Mucosa of stomach (tissue), 1 donor: Measurements from ENCODE around the gene UNC5B.

ENCODE experiments used
- H3K27me3 ChIP-seq: one replicate; pipeline ENCODE4 v1.7.0; 2013; ENCODE audit warnings: mild to moderate bottlenecking, low read length; ENCODE audit not compliant: control insufficient read depth, insufficient read depth
- H3K36me3 ChIP-seq: one replicate; pipeline ENCODE4 v1.7.0; 2013; ENCODE audit warnings: low read length; ENCODE audit not compliant: control insufficient read depth, insufficient read depth
- H3K4me1 ChIP-seq: one replicate; pipeline ENCODE4 v1.7.0; 2013; ENCODE audit warnings: mild to moderate bottlenecking, low read length; ENCODE audit not compliant: control insufficient read depth, insufficient read depth
- H3K4me3 ChIP-seq: one replicate; pipeline ENCODE4 v1.7.0; 2013; ENCODE audit warnings: low read length
- H3K9ac ChIP-seq: one replicate; pipeline ENCODE4 v1.7.0; 2013; ENCODE audit warnings: mild to moderate bottlenecking, low read length, moderate library complexity
- H3K9me3 ChIP-seq: one replicate; pipeline ENCODE4 v1.7.0; 2013; ENCODE audit warnings: mild to moderate bottlenecking, low read length, moderate library complexity; ENCODE audit not compliant: control insufficient read depth
- donor health status: Pancreatic carcinoma.

UNC5B gene

DNA sequence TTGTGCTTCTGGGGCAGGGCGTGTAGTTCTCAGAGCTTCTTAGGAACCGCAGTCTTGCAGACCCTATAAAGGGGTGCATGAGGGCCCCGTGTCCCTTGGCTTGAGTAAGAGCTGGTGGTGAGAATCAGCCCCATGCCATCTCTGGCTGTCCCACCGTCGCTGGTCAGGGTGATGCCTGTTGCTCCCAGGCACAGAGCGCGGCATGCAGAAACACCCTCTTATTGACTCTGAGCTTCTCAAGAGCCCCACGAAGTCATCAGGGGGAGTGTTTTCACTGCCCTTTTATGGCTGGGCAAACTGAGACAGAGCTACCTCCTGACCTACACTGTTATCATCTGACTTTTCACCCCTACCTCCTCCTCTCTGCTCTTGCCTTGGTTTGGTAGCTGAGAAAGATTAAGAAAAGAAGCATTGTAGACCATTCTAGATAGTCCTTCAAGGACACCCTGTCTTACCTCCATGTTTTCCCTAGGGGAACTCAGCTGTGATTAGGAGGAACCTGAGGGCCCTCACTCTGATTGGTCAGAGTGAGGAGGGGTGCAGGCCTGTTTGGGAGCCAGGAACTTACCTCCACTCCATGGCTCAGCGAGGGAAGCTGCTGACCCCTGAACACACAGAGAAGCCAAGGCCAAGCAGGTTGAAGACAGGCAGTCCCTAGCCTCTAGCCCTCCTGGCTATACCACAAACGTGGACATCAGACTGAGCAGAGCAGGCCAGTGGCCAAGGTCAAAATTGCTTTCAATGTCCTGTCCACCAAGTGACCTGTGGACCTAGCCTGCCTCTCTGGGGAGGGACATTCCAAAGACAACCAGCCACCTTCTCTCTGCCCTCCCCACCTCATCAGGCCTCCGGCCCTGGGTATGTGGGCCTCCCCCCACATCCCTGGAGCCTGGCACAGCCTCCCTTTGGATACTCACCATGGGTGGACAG is 17.6 kb downstream of the UNC5B start:
- Histone ChIP-seq H3K4me3 (no peak overlapping the region), H3K36me3 (no peaks in the 10 kb centered on the region), H3K27me3 (no peaks in the 10 kb centered on the region), H3K4me1 (peaks cover 55% of the 10 kb centered on the region), H3K9me3 (no peaks in the 10 kb centered on the region), H3K9ac (no peak overlapping the region)

DNA sequence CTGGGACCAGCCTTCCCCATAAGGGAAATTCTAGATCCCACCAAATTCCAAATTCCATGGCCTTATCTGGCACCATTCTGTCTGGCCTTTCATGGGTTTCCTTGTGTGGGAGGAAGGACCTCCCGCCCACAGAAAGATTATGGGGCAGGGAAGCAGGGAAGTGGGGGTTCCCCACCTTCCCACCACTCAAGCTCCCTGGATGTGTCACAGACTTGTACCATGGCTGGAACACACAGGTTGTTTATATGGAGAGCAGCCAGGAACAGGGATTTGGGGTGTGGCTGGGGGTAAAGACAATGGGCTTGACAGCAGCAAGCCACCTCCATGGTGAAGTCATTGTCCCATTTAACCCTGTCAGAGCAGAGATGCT is 18.3 kb downstream of the UNC5B start:
- Histone ChIP-seq H3K9ac (no peak overlapping the region), H3K4me1 (peaks cover 62% of the 10 kb centered on the region), H3K9me3 (no peaks in the 10 kb centered on the region), H3K36me3 (no peaks in the 10 kb centered on the region), H3K27me3 (no peaks in the 10 kb centered on the region), H3K4me3 (no peak overlapping the region)

DNA sequence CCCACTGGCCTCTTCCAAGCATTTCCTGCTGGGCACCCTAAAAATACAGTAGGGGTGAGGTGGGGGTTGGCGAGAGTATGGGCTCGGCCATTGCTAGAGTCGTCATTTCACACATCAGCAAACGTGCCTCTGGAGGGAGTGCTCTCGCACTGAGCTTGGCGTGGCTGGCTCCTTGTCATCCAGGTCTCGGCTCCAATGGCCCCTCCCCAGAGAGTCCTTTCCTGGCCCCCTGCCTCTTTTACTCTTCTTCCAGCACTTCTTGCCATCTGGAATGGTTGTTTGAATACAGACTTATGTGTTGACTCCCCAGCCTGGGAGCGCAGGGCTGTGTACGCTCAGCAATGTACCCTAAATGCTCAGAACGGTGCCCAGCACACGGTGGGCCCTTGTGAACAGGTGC is 18.8 kb downstream of the UNC5B start:
- H3K27me3 ChIP-seq = no peaks in the 10 kb centered on the region
- H3K4me1 ChIP-seq = peaks cover 67% of the 10 kb centered on the region
- H3K9me3 ChIP-seq = no peaks in the 10 kb centered on the region
- H3K36me3 ChIP-seq = no peaks in the 10 kb centered on the region
- H3K4me3 ChIP-seq = no peak overlapping the region
- H3K9ac ChIP-seq = no peak overlapping the region

DNA sequence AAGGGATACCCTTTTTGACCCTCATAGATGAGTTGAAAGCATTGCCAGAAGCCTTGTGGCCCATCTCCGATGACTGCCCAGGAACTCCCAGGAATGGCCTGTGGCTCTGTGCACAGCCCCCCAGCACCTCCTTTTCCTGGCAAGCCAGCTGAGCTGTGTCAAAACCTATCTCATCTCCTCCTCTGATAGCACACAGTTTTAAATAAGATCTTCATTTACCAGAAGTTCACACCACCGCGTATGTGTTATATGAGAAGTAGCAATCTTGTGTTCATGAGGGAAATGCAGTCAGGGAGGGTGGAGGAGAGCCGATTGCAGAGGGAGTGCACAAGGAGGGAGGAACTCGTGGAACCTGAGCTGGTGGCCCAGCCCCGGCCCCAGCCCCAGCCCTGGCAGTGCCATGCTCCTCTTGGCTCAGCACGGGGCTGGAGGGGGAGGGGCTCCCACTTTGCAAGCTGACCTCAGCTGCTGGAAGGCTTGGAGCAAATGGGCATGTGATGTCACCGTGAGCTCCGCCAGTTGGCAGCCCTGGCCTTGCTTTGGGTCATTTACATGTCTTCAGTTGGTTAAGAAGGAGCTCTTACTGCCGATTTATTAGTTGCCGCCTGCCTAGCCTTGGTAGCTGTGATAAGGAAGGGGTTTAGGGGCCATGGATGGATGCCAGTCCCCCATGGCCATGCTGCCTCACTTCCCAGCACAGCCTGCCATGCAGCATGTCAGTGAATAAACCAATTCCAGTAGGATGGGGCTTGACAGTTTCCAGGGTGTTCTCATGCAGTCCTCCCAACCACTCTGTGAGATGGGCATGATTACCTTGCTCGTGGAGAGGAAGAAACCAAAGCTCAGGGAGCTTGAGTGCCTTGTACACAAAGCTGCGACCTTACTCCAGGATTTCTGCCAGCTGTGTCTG is 20.0 kb downstream of the UNC5B start:
- no peaks in the 10 kb centered on the region for H3K9me3 ChIP-seq
- no peak overlapping the region for H3K4me3 ChIP-seq
- no peak overlapping the region for H3K9ac ChIP-seq
- no peaks in the 10 kb centered on the region for H3K27me3 ChIP-seq
- H3K4me1 ChIP-seq = peaks cover 67% of the 10 kb centered on the region
- H3K36me3 ChIP-seq = no peaks in the 10 kb centered on the region

DNA sequence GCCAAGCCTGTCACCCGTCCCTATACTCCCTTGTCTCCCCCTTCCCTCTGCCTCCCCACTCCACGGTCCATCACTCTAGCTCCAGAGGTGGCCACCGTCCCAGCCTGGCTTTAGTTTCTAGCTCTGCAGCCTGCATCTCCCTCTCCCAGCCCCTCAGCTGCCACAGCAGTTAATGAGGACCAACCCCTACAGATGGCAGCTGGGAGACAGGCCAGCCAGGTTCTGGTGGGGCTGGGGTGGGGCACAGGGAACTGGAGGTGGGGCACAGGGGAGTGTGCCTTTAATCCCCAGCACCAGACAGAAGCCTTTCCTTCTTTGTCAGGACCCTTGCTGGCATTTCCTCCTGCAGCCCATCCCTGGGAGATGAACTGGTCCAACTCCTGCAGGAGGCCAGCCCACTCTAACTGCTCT is 21.1 kb downstream of the UNC5B start:
- Histone ChIP-seq H3K9ac (no peak overlapping the region), H3K4me3 (no peak overlapping the region), H3K4me1 (peaks cover 67% of the 10 kb centered on the region), H3K36me3 (no peaks in the 10 kb centered on the region), H3K27me3 (no peaks in the 10 kb centered on the region), H3K9me3 (no peaks in the 10 kb centered on the region)

DNA sequence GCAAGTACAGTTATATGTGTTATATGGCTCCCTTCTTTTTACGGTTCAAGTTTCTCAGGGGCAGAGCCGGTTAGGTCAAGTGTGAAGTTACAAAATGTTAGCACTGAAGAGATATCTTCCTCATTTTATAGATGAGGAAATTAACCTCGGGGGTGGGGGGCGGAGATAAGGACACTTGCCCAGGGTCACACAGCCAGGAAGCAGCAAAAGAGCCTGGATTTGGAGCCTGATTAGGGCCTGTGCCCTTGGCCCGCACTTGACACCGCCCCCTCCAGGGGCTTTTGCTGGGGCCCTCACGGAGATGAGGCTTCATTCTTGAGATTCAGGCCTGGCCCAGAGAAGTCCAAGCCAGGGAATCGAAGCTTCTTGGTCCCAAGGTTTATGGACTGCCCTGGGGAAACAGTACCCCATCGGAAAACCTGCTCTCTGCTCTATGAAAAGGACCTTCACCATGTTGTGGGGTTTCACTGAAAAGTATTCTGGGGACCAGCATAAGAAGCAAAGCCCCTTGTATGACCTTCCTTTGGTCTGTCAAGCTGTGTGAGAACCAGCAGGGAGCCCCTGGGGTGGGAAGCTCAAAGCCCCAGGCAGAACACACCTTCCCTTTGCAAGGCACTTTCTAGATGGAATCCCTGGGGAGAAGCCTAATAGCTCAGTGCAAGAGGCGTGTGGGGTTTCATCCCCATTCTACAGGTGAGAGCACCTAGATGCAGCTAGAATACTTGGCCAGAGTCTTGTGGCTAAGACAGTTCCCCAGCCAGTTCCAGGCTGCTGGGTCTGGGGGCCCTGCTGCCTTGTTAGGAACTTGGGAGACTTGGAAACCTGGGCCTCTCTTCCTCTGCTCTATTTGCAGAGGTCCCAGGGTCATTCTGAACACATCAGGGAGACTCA is 21.9 kb downstream of the UNC5B start:
- H3K9me3 ChIP-seq = no peaks in the 10 kb centered on the region
- no peaks in the 10 kb centered on the region for H3K36me3 ChIP-seq
- peaks cover 67% of the 10 kb centered on the region for H3K4me1 ChIP-seq
- no peak overlapping the region for H3K9ac ChIP-seq
- H3K27me3 ChIP-seq = no peaks in the 10 kb centered on the region
- no peak overlapping the region for H3K4me3 ChIP-seq

DNA sequence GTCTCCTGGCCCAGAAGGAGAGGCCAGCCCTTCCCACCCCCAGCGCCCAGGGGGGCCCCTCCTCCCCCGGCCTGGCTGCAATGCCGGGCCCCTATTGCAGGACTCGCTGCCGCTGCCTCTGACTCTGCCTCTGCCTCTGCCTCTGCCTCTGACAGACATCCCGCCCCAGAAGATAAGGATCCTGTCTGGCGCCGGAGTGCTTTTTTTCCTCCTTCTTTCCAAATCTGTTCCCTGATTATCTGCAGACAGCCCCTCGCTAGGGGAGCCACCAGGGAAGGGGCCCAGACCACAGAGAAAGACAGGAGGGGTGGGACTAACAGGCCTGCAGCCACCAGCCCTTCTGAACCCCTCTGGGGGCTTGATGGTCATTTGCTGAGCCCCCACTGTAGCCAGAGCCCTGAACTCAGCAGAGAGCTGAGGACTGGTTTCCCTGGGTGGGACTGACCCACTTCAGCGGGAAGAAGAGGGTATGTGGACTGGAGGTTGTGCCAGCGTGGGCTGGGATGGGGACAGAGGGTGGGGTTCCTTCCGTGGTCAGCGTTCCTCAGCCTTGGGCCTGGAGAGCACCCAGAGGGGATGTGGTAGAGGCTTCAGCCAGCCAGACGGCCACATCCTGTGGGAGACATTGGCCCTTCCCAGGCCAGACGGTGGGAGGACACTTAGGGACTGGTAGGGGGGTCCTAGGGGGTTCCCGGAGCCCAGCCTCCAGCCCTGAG is 22.8 kb downstream of the UNC5B start:
- H3K4me3 ChIP-seq = no peak overlapping the region
- no peaks in the 10 kb centered on the region for H3K9me3 ChIP-seq
- peaks cover 59% of the 10 kb centered on the region for H3K4me1 ChIP-seq
- no peaks in the 10 kb centered on the region for H3K27me3 ChIP-seq
- peak overlapping the region; percentile 33 for H3K9ac ChIP-seq
- no peaks in the 10 kb centered on the region for H3K36me3 ChIP-seq

DNA sequence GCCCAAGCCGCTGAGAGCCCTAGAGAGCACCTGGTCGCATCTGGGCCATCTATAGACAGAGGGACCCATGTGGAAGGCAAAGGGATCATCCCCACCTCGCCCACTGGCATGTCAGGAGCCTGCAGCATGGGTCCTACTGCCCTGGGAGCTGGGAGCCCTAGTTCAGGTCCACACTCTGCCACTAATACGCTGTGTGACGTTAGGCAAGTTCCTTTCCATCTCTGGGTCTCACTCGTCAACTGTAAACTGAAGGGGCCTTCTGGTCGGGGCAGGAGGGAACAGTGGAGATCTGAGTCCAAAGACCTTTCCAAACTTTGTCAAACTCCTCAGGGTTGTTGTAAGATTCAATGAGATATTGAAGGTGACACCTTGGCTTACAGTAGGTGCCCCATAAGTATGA is 23.4 kb downstream of the UNC5B start:
- H3K9ac ChIP-seq = no peak overlapping the region
- peaks cover 52% of the 10 kb centered on the region for H3K4me1 ChIP-seq
- no peak overlapping the region for H3K4me3 ChIP-seq
- H3K27me3 ChIP-seq = no peaks in the 10 kb centered on the region
- no peaks in the 10 kb centered on the region for H3K9me3 ChIP-seq
- H3K36me3 ChIP-seq = no peaks in the 10 kb centered on the region

DNA sequence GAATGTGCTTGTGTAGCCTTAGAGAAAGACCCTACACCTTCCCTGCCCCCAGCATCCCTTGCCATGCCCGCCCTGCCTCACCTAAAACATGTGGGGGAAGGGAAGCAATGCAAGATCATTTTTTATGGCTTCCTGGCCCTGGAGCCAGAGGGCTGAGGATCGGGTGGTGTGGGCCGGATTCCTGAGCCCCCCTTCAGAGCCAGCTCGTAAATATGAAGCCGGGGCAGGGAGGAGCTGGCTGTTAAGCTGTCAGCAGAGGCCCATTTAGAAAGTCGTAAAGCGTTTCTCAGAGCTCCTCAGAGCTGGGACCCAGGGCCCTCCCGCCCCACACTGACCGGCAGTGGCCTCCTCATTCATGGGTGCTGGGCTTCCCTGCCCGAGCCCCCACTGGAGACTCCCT is 23.9 kb downstream of the UNC5B start:
- no peak overlapping the region for H3K4me3 ChIP-seq
- no peak overlapping the region for H3K9ac ChIP-seq
- no peaks in the 10 kb centered on the region for H3K36me3 ChIP-seq
- peaks cover 48% of the 10 kb centered on the region for H3K4me1 ChIP-seq
- no peaks in the 10 kb centered on the region for H3K27me3 ChIP-seq
- H3K9me3 ChIP-seq = no peaks in the 10 kb centered on the region

DNA sequence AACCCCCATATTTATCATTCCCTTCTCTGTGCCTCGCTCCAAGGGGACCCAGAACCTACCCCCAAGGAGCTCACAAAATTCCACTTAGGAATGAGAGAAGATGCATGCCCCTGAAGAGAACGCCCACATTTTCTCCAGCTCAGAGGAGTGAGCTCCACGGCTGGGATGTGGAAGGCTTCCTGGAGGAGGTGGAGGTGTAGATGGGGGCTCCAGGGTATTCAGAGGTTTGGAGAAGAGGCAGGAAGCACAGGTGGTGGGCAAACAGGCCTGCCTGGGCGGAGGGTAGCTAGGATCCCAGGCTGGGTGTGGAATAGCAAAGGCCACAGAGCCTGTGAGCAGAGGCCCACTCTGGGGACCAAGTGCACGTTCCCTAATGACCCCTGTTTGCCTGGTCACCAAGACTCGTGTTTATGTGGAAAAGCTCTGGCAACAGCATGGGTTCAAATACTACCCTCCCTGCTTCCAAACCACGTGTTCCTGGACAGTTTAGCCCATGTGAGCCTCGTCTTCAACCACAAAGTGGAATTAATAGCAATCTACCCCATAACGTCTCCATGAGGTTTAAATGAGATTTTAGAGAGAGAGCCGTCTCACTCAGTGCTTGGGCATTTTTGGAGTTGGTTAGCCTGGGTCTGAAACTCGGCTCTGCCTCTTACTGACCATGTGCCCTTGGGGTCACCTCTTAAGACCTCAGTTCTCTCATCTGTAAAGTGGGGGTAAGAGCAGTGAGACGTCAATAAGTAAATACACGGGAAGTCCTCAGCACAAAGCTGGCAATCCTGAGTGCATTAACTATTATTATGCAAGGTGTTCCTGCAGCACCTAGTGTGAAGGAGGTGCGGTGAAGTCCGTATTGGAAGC is 24.7 kb downstream of the UNC5B start:
- peaks cover 47% of the 10 kb centered on the region for H3K4me1 ChIP-seq
- H3K27me3 ChIP-seq = no peaks in the 10 kb centered on the region
- no peaks in the 10 kb centered on the region for H3K36me3 ChIP-seq
- H3K9me3 ChIP-seq = no peaks in the 10 kb centered on the region
- H3K9ac ChIP-seq = no peak overlapping the region
- no peak overlapping the region for H3K4me3 ChIP-seq
